Stimulated activated CD4-positive, alpha-beta T cell treated with anti-CD3 and anti-CD28 coated beads, Interleukin-4, amount 100 ng/mL, for 1 hour (primary cell): ENCODE data around the gene OVOL1.
A peak's percentile ranks its signal among the peaks of the same experiment; 100 is the strongest.

Experiments
- DNase-seq: peaks from one replicate; pipeline ENCODE4 v3.0.0-alpha.2; 2020

The OVOL1 gene

GRCh38 chr11:65778431-65778900 lies 8.4 kb upstream of the OVOL1 start:
- DNase-seq: no peak

DNA sequence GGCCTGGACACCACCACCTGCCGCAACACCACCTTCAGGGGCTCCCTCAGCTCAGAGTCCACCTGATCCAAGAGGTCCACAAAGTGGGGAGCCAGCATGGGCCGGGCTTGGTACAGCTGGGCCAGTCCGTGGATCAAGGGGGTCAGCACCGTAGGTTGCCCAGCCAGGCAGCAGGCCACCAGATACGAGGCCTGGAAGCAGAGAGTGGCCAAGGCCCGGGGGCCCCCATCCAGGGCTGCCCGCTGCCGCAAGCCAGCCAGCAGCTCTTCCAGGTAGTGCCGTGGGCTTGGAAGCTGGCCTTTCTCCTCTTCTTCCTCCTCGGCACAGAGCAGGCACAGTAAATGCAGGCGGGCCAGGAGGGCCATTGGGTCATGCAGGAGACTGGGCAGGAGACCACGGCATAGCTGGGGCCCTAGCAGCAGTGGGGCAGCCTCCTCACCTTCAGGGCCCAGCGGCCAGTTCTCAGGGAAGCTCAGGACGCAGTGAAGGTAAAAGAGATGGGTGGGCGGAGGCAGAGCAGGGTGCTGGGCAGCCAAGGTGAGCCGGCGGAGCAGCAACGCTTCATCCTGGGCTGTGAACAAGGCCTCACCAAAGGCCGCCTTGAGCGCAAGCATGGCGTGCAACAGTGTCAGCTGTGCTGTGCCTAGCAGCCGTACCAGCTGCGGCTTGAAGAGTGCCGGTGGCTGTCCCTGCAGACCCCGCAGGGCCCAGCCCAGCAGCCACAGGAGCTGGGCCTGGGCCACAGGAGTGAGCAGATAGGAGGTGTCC lies 7.8 kb upstream of the OVOL1 start:
- no peak for DNase-seq

- DNase-seq: no peak
Measured at GRCh38 chr11:65779669-65779918, 7.3 kb upstream of the OVOL1 start.

- DNase-seq: peak; percentile 81
Measured at GRCh38 chr11:65779919-65780769, 6.7 kb upstream of the OVOL1 start.

DNA sequence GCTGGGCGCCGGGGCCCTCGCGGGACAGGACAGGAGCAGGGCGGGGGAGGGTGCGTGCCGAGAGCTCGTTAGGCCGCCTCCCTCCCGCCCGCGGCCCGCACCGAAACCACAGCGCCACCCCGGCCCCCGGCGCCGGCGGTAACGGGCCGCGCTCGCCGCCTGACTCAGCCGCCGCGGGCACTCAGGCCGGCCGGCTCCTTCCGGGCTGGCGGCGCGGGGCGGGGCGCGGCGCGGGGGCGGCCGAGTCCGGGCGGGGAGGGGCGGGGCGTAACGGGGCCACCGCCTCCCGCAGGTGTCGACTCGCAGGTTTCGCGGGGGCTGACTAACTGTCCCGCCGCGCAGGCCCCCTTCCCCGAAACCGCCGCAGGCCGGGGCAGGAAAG lies 6.1 kb upstream of the OVOL1 start, which contains the start of gene AP5B1:
TSS of gene AP5B1 (minus strand) at position 207 of the 382 bp plus-strand sequence. CDS start 385 bp downstream, outside the sequence.
- DNase-seq: peak; percentile 73

DNA sequence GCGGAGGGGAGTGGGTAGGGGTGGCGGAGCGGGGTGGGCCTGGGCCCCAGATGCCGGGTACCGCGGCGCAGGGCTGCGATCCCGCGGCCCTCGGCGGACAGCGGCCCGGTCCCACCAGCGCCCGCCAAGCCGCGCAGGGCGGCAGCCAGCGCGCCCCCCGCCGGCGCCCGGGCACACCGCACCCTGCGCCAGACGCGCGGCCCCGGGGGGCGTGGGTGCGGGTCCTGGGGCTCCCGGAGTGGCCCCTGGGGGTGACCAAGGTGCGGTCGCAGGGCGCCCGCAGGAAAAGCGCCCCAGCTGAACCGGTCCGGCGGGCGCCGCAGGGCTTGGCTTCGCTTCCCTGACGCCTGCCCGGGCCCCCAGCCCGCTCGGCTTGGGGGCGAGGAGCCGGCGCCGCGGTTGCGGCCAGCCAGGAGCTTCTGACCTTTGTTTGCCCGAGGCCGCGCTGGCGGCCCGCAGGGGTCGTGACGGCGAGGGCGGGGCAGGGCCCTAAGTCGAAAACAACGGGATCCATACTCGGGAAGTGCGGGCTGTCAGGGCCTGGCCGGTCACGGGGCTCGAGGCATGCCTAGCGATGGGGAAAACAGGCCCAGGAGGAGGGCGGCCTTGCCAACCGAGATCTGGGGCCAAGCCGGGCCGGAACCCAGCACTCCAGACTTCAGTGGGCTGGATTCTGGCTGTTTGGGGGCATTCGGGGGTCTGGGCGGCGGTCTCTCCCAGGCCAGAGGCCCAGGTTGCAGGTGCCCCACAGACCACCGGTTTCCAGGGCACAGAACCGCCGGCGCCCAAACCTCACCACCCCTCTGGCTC lies 5.5 kb upstream of the OVOL1 start:
- DNase-seq: no peak

DNA sequence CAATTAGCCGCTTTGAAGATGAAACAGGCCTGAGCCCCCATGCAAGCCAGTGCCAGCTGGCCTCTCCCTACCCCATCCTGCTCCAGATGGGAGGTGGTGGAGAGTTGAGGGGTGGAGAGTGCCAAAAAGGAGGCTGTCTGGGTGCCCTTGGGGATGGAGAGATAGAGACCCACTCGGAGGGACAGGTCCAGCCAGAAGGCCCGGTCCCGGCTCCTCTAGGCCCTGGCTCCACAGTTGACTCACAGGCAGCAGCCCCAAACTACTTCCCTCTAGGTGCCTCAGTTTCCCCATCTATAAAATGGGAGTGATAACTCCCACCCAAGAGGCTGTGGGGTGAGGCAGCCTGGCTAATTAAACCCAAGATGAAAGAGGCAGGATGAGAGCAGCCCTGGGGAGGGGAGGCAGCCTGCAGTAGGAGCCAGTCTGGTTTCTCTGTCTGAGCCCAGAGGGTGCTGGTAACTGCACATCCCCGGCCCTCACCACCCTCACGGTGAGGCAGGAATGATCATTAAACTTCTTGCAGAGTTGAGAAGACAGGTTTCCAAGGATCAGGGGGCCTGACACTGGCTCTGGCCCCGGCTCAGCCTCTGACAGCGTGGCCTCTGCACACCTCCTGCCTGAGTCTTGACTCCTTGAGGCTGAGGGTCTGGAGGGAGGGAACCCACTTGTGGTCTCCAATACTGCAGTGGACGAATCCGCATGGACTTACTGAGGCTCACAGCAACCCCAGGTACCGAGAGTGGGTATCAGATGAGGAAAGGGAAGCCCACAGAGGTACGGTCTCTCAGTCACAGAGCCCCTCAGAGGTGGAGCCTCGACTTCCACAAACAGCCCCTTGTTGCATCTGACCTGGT lies 4.7 kb upstream of the OVOL1 start:
- no peak for DNase-seq

- no peak for DNase-seq
Measured at GRCh38 chr11:65782816-65783228, 4.0 kb upstream of the OVOL1 start.

DNA sequence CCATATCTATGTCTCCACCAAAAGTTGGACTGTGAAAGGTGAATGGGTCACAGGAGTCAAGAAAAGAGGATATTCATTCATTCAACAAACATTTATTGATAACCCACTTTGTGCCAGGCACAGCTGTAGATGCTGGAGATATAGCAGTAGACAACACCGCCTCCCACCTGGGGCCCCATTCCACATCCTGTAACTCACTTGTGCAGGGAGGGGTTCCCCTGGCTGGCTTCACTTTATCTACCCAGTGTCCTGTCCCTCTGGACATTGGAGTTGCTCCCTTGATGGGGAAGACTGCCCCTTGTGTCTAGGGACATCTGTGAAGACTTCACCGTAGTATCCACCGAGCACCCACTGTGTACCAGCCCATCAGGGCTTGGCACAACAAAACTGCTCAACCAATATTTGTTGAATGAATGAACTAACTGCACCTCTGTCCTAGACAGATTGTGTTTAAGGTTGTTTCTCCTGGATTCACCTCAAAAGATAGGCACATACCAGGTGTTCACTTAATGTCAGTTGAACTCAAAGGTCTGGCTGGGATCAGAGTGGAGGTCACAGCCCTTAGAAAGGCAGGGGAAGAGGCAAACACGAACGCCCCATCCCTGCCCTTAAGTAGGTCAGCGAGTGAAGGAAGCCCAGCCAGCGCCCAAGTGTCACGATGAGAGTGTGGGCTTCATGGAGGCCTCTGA lies 1.4 kb upstream of the OVOL1 start:
- DNase-seq: no peak

GRCh38 chr11:65786008-65786785 lies 666 bp upstream of the OVOL1 start:
- DNase-seq: peak; percentile 29

GRCh38 chr11:65787649-65788622 lies 1.1 kb downstream of the OVOL1 start:
- no peak for DNase-seq

DNA sequence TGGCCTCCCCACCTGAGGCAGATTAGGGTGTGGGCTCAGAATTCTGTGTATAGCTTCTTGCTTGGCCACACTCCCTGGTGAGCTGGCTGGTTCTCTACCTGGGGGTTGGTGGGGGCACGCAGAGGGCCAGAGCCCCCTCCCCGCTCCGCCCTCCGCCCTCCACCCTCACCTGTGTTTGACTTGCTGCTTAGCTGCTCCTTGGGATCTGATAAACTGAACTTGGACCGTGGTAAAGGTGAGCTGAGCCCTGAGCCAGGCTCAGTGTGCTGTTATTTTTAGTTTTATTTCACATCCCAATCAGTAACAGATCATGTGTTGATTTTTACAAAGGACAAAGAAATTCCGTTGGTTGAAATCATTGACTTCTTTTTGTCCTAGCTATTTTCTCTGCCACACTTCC lies 2.0 kb downstream of the OVOL1 start:
- no peak for DNase-seq

- no peak for DNase-seq
Measured at GRCh38 chr11:65789230-65790103, 2.6 kb downstream of the OVOL1 start.

DNA sequence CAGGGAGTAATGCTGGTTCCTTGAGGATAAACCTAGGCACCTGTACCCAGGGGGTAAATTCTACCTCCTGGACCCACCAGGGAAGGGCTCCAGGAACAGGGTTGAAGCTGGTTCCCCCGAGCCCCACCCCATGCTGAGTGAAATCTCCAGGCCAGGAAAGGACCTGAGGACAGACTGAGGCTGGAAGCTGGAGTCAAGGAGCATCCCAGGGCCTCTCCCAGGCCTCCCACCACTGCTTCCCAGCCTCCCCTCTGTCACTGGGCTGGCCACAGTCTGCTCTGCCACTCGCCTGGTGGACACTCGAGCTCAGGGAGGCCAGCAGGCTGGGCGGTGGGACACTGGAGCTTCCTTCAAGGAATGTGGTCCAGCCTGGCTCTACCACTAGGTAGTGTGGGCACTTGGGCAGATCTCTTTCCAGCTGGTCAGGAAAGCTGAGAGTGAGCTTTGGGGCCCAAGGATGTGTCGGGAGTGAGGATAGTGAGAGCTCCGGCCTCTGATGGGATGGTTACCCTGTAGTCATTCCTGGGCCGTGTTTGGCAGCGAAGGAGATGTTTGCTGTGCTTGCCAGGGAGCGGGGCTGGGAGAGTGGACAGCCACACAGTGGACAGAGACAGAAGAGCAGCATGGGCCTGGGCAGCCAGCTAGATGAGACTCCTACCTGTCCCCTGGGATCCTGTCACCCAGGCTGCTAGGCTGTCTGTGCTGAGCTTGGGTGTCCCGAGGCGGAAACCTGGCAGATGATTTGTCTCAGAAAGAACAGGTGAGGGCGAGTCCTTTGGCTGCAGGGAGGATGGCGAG lies 3.4 kb downstream of the OVOL1 start:
- DNase-seq: no peak

- DNase-seq: no peak
Measured at GRCh38 chr11:65790902-65791650, 4.2 kb downstream of the OVOL1 start.

DNA sequence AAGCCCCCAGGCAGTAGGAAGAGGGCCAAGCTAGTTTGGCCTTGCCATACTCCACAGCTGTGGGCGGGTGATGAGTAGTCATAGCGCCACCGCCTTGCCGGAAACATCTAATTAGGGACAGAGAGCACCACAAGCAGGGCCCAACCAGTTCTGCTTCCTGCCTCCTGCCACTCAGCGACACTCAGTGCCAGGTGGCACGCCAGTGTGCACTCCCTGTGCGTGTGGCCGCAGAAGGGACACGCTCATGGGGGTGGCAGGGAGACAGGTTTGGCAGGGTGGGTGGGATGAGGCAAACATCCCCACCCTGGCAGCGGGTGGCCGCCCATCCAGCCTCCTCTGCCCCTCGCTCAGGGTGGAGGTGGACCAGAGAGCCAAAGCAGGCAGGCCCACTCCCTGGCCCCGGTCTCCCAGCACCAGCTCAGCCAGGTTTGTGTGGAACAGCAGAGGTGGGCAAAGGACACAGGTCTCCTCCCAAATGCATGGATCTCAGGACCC lies 4.9 kb downstream of the OVOL1 start:
- peak; percentile 33 for DNase-seq

DNA sequence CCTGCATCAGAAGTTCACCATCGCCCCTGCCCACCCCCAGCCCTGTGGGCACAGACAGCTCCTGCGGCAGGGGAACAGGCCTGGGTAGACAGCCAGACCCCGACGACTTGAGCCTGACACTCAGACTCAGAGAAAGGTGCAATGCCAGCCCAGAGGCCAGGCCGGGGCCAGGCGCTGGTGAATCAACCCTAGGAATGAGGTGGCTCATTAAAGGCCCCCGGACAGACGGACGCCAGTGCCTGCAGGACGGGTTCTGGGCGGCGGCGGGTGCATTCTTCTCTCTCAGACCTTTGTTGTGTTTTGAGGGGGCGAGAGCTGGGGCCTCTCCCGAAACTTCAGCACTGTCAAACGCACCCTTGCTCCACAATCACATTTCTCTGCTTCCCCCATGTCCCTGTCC lies 5.6 kb downstream of the OVOL1 start:
- no peak for DNase-seq
